Lower leg skin (tissue), 4 donors: ENCODE results near the gene CD19. TPM values are rescaled to one million over a fixed set of nuclear protein-coding genes. Genes with fewer than 3 reads are reported as not detected.

ENCODE experiments used
- DNase-seq, 2 donors: peaks; one replicate each; pipeline ENCODE4 v3.0.0-alpha.2; 2019; ENCODE audit warnings: low spot score in 2 of 2
- H3K4me3 ChIP-seq: fragments of 200-600 bp; sonication (generic); 2 replicates; pipeline ENCODE4 v1.5.1; 2017; ENCODE audit warnings: mild to moderate bottlenecking, low read depth; ENCODE audit not compliant: poor library complexity, severe bottlenecking
- CTCF ChIP-seq, 3 donors: fragments of 450-650 bp; IDR thresholded peaks; one replicate each; pipeline ENCODE4 v1.5.1; 2016; ENCODE audit warnings: antibody characterized with exemption in 3 of 3, mild to moderate bottlenecking in 3 of 3, moderate library complexity in 2 of 3
- POLR2A ChIP-seq, 2 donors: fragments of 450-650 bp; IDR thresholded peaks; one replicate each; pipeline ENCODE4 v1.6.1; 2016 to 2017; ENCODE audit warnings: antibody characterized with exemption in 2 of 2, mild to moderate bottlenecking in 1 of 2, moderate library complexity in 1 of 2
- WGBS, 2 donors: methylation state at CpG; one replicate each; pipeline ENCODE4 v1.1.5; 2018; 5-methylcytosine and 5-hydroxymethylcytosine counted together
- intact Hi-C: fragments of 100-400 bp; cut with DNase I; formaldehyde crosslinking; loops from one replicate; pipeline ENCODE4 v1.15.0; 2023; ENCODE audit warnings: low total_unique reads
- total RNA-seq, 4 donors: library from RNA; depleted of rRNA; stranded (reverse); fragments of >200 nt; gene quantifications; one replicate each; pipeline ENCODE4 v1.1.0, GENCODE V29; 2016

CD19 gene
- total RNA-seq, 4 donors from 2014 or later: 0.26 to 1.1 TPM; not detected in 2

GRCh38 chr16:28891964-28892890 lies 39.5 kb upstream of the CD19 start:
- no peak overlapping the region for H3K4me3 ChIP-seq
- TF ChIP-seq CTCF (IDR thresholded peaks at IDR 0.05): no peak
- TF ChIP-seq POLR2A (IDR thresholded peaks at IDR 0.05): no peak
- 68% methylated on average over 14 of the region's 14 CpGs for WGBS, 2 donors
- intact Hi-C loops: no loop called here
- DNase-seq: no peak

GRCh38 chr16:28893291-28893690 lies 38.5 kb upstream of the CD19 start:
- intact Hi-C loops: no loop called here
- WGBS, 2 donors: 91 to 93% methylated on average over 4 of the region's 4 CpGs

GRCh38 chr16:28895609-28896008 lies 36.2 kb upstream of the CD19 start:
- TF ChIP-seq POLR2A (IDR thresholded peaks at IDR 0.05) (no peak), CTCF (IDR thresholded peaks at IDR 0.05) (no peak)
- no peak for DNase-seq
- intact Hi-C loops: no loop called here
- no peak overlapping the region for H3K4me3 ChIP-seq
- 90 to 91% methylated on average over 4 of the region's 4 CpGs for WGBS, 2 donors

More at GRCh38 chr16:28893291-28893690, 38.5 kb upstream of the CD19 start:
- no peak for DNase-seq
- TF ChIP-seq POLR2A (IDR thresholded peaks at IDR 0.05) (no peak), CTCF (IDR thresholded peaks at IDR 0.05) (no peak)
- H3K4me3 ChIP-seq: no peak overlapping the region

GRCh38 chr16:28897826-28898225 lies 33.9 kb upstream of the CD19 start:
- intact Hi-C loops: no loop called here
- no peak overlapping the region for H3K4me3 ChIP-seq
- 72 to 83% methylated on average over 4 of the region's 4 CpGs for WGBS, 2 donors
- no peak for TF ChIP-seq POLR2A (IDR thresholded peaks at IDR 0.05)
- no peak for TF ChIP-seq CTCF (IDR thresholded peaks at IDR 0.05)
- DNase-seq: no peak

- TF ChIP-seq CTCF (IDR thresholded peaks at IDR 0.05) (no peak), POLR2A (IDR thresholded peaks at IDR 0.05) (no peak)
- H3K4me3 ChIP-seq: no peak overlapping the region
- intact Hi-C loops: no loop called here
- no peak for DNase-seq
- 86 to 93% methylated on average over 12 to 15 of the region's 15 CpGs for WGBS, 2 donors
Observed at GRCh38 chr16:28898266-28898665, 33.5 kb upstream of the CD19 start.
